ENCODE results near the gene ITPKB.

- no peak for TF ChIP-seq CTCF (IDR thresholded peaks at IDR 0.05; ENCODE audit: borderline replicate concordance, extremely low read depth, low read length, poor library complexity, severe bottlenecking)
- no peak for TF ChIP-seq EZH2 (IDR thresholded peaks at IDR 0.05; ENCODE audit: borderline replicate concordance, low read depth, low read length, severe bottlenecking)
Observed at GRCh38 chr1:226599636-226600238, 139.3 kb downstream of the ITPKB start.

Data from DND-41 (cell line).